ENCODE results near the gene EXOSC10.

EXOSC10 gene

DNA sequence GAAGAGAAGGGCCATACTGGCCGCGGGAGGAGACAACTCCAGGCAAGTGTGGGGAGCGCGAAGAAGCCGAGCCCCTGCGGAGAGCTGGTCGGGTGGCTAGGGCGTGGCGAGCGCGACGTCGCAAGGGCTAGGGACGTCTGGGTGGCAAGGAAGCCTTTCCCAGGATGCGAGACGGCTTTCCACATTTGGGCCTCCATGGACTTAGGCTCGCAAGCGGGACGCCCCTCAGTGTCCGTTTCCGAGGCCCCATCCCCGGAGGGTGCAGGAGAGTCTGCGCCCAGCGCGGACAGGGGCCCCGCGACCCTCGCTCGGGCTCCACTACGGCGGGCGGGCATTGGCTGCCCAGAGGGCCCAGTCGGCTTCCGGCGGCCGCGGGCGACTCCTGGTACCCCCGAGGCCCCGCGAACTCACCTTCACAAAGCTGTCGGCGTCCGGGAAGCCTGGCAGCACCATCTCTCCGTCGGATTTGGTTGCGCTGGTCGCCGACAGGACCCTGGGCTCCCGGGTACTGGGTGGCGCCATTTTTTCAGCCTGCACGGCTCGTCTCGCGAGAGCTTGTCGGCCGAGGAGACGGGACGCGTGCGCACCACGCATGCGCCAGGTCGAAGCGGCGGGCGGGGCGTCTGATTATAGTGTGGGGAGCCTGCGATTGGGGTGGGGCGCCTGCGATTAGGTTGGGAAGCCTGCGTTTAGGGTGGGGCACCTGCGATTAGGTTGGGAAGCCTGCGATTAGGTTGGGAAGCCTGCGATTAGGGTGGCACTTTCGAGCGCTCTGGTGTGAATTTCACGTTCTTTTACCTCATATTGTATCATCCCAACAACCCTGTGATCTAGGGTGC lies at the start of gene EXOSC10:
EXOSC10 (minus strand) TSS at position 560 of the 839 bp plus-strand sequence; CDS start at position 522, 38 bp downstream.
- peak; percentile 96 for DNase-seq

DNA sequence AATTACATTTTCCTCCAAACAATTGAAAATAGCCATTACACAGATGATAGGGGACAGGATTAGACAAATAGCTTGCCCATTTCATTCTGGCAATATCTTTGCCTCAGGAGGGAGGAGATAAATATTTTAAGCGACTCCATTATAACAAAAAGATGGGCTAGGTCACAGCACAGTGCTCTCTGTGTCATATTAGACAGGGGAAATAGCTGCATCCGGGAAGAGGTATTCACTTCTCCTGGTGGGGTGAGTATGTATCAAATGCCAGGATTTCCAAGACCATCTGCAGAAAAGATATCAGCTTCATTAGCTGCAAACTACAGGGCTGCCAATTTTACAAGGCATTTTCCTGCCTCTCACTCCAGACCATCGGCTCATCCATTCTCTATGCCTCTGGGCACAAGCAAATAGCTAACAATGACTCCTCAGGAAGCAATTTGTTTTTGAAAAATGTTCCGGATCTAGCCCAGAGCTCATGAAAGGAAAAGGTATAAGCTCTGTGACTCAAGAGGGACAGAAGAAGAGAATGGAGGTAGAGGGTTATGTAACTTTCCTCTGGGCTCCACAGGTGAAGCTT lies 47.6 kb upstream of the EXOSC10 start:
- DNase-seq, result no peak

DNA sequence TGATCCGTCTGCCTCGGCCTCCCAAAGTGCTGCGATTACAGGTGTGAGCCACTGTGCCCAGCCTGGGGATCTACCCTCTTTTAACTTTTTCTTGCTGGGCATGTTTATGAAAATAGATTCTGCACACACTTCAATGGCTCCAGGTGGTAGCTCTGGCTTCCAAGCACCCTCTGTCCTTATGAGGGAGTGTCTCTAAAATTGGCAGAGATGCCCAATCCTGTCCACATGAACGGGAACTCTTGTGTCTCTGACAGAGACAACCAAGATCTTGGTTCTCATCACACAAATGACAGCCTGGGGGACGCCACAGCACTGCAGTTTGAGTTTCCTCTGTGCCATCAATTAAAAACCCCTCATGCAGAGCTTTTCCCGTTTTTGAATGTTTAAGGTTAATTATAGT lies 46.1 kb upstream of the EXOSC10 start:
- DNase-seq, result no peak

DNA sequence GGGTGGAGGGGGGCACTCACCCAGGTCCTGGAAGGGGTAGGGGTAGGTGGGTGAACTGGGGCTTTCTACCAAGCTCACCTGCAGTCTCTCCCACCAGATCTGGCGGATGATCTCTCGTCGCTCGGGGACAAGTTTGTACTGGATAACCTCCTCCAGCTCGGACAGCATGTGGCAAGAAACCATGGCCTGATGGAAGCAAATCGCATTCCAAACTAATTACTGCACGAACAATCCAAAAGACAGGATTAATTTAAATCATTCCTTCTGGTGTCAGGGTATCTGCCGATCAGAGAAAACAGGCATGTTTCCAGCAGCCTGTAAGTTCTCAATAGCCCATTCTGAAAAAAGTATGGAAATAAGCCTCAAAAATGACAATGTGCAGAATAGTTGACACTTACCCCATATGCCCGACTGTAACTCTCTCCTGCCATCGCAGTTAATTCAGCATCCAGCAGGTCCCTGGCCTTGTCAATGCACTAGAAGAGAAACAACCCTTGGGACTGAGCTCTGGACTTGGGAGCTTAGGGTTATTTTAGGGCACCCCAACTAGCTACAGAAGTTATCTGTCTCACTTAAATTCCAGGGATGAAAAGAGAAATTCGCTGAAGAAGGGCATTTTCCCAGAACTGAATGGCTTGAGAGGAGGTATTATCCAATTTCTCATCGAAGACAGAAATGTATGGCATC lies 45.0 kb upstream of the EXOSC10 start:
- no peak for DNase-seq

DNA sequence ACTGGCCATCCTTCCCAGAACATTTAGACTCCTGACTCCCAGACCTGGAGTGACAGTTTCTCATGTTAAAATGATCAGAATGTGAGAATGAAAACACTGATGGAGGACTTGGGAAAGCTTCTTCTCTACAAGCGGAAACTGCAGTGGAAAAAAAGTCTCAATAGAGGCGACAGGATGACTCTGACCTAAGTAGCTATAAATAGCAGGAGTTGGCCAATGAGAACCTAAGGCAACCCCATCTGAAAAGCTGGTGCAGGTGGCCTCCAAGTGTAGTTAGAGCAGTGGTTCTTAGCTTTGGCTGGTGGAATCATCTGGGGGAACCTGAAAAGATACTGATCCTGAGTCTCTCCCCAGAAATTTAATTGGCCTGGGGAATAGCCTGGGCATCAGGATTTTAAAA lies 44.2 kb upstream of the EXOSC10 start:
- DNase-seq, result no peak

DNA sequence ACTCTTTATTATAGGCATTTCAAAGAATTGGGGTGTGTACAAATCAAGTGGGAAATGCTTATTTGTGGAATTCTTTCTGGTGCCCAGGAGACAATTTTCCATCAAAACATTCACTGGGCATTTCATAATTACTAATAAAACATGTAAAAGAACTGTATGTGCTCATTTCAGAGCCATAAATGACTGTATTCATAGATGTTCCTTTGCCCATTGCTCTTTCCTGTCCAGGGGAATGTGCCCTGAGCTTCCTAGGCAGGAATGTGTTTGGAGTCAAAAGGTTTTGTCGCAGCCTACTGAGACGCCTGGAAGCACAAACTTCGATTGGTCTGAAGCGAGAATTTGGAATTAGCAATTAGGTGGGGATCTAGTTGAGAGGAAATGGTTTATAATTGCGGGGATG lies 43.7 kb upstream of the EXOSC10 start:
- DNase-seq, result no peak

DNA sequence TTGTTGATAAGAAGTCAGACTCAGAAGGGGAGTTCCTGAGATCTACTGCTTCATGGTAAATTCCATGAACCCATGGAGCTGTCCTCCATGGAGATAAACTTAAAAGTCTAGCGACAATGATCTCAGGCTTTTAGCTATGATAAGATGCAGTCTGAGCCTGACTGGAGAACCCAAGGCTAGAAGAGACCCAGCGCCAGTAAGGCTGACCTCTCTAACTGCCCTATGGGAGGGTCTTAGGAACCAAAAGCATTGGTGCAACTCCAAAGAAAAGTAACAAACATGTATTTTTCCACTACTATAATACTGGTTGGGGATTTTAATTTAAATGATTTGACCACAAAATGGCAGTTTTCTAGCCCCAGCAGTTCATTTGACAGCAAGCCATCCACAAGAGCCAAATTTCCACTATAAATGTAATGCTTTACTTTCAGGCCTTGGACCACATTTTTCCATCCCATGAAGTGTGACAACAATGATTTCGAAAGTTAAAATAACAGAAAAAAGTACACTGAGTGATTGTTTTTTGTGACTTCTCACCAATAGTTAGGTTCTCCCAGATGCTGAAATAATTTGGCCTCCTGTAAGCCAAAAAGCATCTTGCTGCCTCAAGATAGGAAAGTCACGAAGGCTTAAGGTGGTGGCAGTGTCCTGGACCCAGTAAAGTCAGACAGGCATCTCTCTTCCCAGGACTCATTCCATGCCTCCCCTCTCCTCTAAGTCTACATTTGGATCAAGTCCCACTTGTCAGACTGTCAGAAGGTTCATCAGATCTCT lies 43.1 kb upstream of the EXOSC10 start:
- no peak for DNase-seq

DNA sequence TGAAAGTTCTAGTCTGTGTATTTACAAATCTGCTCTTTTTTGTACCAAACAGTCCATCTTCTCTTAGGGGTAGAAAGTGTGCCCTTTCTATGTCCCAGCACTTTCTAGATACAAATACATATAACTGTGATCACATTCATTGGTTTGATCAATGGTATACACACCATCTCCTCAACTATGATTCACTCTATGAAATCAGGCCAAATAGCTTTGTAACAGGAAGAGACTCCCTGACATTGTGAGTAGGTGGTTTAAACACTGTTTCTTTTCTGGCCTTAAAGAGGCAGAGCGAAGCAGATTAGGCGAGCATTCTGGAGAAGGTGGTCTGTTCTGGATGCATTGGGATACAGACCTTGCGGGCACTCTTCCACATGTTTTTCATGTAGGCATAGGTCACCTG lies 39.3 kb upstream of the EXOSC10 start:
- DNase-seq, result no peak

DNA sequence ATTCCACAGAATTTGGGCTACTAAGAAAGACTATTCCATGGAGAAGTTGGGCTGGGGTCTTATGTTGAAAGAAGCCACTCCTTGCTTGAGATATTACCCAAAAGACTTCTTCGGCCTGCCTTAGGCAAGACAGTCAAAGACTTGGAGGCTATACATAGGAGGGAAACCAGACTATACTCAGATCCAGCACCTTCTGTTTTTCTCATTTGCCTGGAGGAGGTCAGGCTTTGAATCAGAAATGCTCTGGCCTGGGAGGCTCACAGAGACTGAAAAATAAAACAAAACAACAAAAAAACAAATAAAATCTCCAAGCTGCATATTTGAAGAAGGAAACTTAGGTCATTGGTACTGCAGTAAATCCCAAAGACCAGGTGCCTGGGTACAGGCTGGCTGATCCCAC lies 38.4 kb upstream of the EXOSC10 start:
- DNase-seq, result no peak

DNA sequence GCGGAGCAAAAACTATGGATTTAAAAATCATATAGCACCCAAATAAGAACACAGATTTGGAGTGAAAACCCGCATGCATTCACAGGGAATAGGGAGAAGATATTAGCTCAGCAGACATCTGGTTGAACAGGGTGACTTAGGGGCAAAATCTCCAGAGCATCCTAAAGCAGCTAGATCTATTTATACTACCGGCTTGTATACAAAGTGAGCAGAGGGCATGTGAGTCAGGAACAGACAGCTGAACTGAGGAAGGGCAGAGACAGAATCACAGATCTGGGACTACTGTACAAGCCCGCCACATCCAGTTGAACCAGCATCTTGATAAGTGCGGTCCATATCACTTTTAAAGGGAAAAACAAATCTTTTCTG lies 35.2 kb upstream of the EXOSC10 start:
- no peak for DNase-seq

DNA sequence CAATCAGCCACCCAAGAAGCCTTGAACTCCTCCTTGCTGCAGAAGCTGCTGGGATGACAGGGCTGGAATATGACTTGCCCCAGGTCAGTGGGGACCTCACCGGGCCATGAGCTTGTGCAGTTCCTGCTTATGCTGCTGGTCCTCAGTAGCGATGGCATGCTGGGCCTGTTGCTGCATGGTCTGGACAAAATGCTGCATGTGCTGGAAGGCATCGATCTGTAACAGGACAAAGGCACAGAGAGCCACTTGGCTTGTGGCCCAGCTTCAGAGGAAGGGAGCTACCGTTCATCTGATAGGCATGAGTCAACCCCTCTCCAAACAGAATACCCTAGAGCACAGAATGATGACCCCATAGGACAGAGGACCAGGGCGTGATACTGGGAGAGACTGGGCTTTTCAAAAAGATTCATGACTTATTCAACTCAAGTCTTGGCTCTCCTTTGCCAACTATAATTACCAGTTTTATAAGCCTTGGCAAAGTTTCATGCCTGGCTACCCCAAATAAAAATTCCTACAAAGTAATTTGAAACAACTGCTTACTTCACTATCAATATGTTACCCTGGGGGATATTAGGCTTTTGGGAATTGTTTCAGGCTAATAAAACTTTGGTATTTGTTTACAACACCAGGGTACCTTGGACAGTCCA lies 34.7 kb upstream of the EXOSC10 start:
- no peak for DNase-seq

DNA sequence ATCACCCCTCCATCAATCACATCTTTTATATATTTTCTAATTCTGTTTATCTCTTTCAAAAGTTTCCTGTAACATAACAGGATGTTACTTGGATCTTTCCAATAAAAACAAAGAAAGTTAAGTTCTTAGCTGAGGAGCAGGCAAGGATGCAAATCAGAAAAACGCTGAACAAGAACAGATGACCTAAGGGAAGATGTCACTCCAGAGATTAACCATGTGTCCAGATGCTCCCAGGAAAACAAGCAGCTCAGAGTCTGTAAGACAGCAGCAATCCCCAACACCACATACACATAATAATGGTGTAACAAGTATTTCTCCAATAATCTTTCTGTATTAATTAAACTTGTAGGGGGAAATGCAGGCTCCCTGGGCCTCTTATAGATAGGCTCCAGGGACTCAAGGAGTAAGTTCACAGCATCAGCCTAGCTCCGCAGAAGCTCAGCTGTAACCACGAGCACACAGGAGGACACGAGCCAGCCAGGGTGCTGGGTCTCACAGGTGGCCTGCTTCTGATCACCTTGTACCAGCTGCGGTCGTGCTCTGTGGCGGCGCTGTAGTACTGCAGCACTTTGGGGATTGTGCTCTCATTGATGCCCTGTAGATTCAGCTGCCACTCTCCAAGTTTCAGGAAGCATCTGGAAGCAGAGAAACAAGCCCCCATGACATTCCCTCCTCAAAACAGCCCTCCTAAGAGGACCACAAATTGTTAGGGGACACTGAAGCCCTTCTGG lies 33.1 kb upstream of the EXOSC10 start:
- DNase-seq, result no peak

DNA sequence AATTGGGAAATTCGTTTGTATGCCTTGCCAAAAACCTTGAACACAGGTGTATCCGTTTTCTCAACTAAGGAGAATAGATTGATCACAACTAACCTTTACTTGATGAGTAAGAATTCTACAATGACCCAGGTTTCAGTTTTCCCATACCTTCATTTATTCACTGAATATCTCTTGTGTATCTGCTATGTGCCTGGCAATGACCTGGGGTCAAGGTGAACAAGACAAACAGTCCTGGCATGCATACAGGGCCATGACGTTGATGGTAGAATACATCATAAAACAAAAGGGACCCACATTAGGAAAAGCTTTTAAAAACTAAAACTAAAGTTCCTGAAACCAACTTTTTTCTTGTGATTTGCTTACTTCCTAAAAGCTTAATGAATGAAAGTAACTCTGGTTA lies 32.1 kb upstream of the EXOSC10 start:
- no peak for DNase-seq

DNA sequence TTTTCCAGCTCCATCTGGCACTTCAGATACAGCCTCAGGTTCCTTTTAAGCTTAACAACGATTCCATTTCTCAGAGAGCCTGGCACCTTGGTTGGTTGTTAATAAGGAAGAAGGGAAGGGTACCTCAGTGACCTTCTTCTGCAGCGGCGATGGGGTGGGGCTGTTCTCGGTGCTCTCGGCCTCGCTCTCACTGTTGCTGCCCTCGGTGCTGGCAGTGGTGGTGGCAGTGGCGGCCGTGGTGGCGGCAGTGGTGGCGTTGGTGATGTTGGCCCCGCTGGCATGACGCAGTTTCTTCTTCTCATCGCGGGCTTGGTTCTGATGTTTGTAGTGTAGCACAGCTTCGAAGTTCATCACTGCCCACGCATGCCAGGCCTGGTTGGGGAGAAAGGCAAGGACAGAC lies 30.7 kb upstream of the EXOSC10 start:
- no peak for DNase-seq

DNA sequence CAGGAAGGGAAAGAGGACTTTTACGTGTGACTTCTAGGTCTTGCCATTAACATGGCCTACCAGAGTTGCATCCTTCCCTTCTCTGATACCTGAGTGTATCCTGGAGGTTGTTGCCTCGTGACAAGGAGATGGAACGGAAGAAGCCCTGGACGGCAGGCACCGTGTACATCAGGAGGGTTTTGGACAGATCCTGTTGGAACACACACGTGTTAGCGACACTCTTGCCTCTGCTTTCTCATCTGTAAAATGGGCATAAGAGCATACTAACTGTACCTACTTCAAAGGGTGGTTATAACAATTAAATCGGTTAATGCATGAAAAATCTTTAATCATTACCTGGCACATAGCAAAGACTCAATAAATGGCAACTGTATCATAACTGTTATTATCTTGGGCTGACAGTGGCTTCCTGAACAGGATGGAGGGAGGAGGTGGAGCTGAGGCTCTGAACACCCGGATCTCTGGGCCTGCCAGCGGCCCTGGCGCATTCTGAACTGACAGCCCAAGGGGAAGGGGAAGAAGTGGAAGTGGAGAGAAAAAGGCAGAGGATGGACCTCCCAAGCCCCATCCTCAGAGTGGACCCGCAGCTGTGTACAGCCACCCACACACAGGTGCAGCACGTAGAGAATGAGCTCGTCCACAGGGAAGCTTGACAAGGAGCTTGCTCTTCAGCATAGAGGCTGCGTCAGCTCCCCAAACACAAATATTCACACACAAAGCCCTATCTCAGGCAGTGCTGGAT lies 30.2 kb upstream of the EXOSC10 start:
- no peak for DNase-seq

DNA sequence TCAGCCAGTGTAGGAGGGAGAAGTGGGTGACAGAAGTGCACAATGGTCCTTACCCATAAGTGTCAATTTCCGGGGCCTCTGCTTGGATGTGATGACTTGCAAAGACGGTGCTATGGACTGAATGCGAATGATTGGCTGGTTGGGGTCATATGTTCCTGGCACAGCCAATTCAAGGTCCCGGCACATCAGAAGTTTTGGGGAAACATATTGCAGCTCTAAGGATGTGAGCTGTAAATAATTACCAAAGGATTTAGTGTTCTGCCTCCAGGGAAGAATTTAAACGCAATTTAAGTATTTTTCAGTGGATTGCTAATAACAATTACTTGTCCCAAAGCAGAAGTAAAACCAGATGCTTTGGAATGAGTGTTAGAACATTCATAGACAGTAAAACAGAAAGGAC lies 26.9 kb upstream of the EXOSC10 start:
- DNase-seq, result no peak

DNA sequence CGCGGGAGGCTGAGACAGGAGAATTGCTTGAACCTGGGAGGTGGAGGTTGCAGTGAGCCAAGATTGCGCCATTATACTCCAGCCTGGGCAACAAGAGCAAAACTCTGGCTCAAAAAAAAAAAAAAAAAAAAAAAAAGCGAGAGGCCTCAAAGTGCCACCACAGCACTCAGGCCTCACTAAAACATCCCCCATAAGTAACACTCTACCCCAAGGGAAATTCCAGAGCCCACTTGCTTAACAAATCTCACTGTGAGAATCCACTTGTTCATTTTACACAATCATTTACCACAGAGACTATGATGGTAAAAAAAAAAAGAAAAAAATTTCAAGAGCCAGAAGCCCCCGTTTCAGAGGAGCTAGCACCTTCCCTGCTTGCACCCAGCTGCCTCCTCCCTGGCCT lies 26.3 kb upstream of the EXOSC10 start:
- DNase-seq, result no peak

DNA sequence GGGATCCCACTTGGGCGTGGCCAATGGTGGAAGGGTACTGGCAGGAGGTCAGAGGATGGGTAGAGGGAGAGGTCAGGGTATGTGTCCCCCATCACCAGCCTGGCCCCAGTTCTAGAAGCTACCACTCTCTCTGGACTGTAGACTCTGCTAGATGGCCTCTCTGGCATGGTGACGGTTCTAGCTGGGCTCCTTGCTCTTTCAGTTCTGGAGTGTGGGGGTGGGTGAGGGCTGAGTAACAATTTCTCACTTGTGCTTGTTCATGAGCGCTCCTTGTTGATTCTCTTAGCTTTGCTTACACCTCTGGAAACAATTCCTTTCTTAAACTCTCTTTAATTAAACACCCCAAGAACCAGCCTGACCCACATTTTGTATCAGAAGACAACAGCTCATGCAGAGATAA lies 25.3 kb upstream of the EXOSC10 start:
- DNase-seq, result no peak

DNA sequence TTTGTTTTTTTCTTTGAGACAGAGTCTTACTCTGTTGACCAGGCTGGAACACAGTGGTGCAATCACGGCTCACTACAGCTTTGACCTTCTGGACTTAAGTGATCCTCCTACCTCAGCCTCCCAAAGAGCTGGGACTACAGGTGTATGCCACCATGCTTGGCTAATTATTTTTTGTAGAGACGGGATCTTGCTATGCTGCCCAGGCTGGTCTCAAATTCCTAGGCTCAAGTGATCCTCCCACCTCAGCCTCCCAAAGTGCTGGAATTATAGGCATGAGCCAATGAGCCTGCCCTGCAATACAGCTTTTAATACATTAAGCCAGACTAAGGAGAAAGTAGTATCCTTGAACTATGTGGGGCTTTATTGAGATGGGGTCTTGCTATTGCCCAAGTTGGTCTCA lies 16.6 kb upstream of the EXOSC10 start:
- DNase-seq, result no peak

DNA sequence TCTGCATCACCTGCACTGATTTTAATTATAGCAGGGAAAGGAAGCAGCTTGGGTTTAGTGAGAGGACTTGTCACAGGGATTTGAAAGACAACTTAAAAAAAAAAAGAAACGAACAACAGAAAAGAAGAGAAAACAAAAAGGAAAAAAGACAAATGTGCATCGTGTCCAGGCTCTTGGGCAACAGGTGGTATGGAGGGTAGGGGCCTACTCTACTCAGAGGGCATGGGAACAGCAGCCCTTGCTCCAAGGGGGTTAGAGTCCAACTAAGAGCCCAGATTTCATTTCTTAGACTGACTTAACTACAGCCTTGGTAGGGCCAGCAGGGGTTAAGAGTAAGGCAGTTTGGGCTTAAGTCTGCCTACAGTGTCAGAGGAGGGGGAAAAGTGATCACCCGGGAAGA lies 15.3 kb upstream of the EXOSC10 start:
- no peak for DNase-seq

DNA sequence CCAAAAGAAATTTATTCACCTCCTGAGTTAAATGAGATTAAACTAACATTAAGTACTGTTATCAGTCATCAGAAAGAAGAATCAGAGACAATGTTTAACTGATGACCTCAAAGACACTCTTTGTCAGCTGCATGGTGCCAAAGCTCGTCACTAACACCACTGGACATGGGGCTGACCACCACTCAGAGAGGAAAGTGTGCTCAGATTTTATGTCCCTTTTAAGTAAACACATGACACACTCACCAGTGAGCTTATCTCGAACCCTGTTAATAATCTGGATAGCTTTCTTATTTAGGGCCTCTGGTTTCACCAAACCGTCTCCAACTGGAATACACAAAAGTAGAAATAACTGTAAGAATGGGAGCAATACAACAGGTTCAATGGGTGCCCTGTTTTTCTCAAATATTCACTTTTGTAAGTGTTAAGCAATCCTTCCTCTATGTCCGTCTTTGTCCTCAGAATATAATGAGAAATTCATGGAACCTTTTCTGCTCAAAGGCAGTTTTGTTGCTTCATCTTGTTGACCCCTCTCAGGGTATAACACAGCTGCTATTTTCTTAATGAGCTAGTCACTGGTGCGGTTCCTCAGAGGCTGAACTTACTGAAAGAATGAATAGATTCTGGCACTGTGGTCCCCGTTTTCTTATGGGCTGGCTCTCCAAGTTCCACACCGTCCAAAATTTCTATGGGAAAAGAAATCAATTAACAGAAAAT lies 9.5 kb upstream of the EXOSC10 start:
- no peak for DNase-seq

Measured in retina (tissue), 1 donor.